GM12878 (cell line): ENCODE results near the gene BBOX1.

Experiments
- ATF7 ChIP-seq: fragments of 450-650 bp; IDR thresholded peaks from 2 replicates; pipeline ENCODE4 v1.6.1; 2016; ENCODE audit warnings: low read depth, mild to moderate bottlenecking
- BACH1 ChIP-seq: fragments of 450-650 bp; IDR thresholded peaks from 2 replicates; pipeline ENCODE4 v1.6.1; 2017; ENCODE audit warnings: mild to moderate bottlenecking, borderline replicate concordance
- BRCA1 ChIP-seq: IDR thresholded peaks from 2 replicates; pipeline ENCODE4 v1.6.1; 2011; ENCODE audit warnings: low read depth, low read length, improper control_type of control experiment
- EZH2 ChIP-seq: IDR thresholded peaks from 2 replicates; pipeline ENCODE4 v1.6.1; 2012; ENCODE audit warnings: low read depth, mild to moderate bottlenecking, control low read depth, inconsistent platforms, low read length, borderline replicate concordance; ENCODE audit not compliant: control insufficient read depth
- SRF ChIP-seq, 2 experiments: IDR thresholded peaks; 2 replicates each; pipeline ENCODE4 v1.6.1; 2011; ENCODE audit warnings: low read depth in 2 of 2, low read length in 2 of 2, mild to moderate bottlenecking in 1 of 2, moderate library complexity in 1 of 2
- YY1 ChIP-seq: IDR thresholded peaks from 2 replicates; pipeline ENCODE4 v1.6.1; 2011; ENCODE audit warnings: low read depth, mild to moderate bottlenecking, low read length
- TF ChIP-seq, protein P1 (sequence below): IDR thresholded peaks from 2 replicates; pipeline ENCODE4 v1.6.1; 2011; ENCODE audit warnings: low read depth, mild to moderate bottlenecking, low read length, moderate library complexity, borderline replicate concordance; ENCODE audit errors: extremely low read depth

DNA sequence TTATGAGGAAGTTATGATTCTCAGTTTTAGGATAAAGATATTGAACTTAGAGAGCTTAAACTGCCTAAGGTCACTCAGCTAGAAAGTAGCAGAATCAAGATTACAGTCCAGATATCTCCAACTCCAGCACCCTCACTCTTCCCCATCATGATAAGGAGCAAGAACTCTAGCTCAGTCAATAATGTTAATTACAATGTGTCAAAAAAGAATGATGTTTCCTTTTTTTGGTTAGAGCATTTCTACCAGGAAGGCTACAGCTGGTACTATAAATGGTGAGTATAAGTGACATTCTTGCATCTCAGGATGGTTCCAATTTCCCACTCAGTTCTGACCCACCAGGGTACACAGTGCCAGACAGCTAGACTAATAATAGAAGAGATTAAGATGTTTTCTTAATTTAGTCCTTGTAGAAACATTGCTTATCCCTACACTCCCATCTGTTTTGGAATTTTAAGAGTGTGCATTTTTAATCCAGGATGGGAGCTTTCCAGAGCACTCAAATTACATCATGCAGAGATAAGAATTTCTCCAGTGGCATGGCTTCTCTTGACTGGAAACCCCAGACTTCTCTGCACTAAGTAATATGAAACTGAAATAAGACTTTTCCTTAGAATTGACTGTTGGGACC, 21.6 kb upstream of the BBOX1 start:
- TF ChIP-seq YY1 (no peak), SRF (IDR thresholded peaks at IDR 0.05; ENCODE audit: low read depth in 2 of 2, low read length in 2 of 2) (no peak), BACH1 (no peak), EZH2 (no peak), BRCA1 (no peak), ATF7 (no peak)
- TF ChIP-seq, protein P1, sequence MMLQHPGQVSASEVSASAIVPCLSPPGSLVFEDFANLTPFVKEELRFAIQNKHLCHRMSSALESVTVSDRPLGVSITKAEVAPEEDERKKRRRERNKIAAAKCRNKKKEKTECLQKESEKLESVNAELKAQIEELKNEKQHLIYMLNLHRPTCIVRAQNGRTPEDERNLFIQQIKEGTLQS: no peak
